H9 (cell line): Measurements from ENCODE around the gene DLG5. TPM values are rescaled to one million over a fixed set of nuclear protein-coding genes. Genes with fewer than 3 reads are reported as not detected.

Experiments
- DNase-seq: peaks from one replicate; pipeline ENCODE4 v3.0.0-alpha.2; 2017
- H2AFZ ChIP-seq: one replicate; pipeline ENCODE4 v1.6.1; 2013; ENCODE audit warnings: mild to moderate bottlenecking, low read length, control low read depth, moderate library complexity
- H2AK5ac ChIP-seq: 2 replicates; pipeline ENCODE4 v1.6.1; 2013; ENCODE audit warnings: low read length, control low read depth, mixed read lengths; ENCODE audit not compliant: insufficient read length
- H2BK120ac ChIP-seq: one replicate; pipeline ENCODE4 v1.6.1; 2013; ENCODE audit warnings: low read depth, mild to moderate bottlenecking, low read length, control low read depth, inconsistent platforms; ENCODE audit not compliant: poor library complexity, severe bottlenecking
- H2BK12ac ChIP-seq: 2 replicates; pipeline ENCODE4 v1.6.1; 2013; ENCODE audit warnings: low read length, control low read depth, mixed read lengths, low read depth; ENCODE audit not compliant: insufficient read length
- H2BK15ac ChIP-seq: 2 replicates; pipeline ENCODE4 v1.6.1; 2013; ENCODE audit warnings: low read depth, low read length, control low read depth
- H2BK20ac ChIP-seq: one replicate; pipeline ENCODE4 v1.6.1; 2013; ENCODE audit warnings: low read depth, mild to moderate bottlenecking, low read length, control low read depth, inconsistent platforms; ENCODE audit not compliant: poor library complexity, severe bottlenecking
- H2BK5ac ChIP-seq: 2 replicates; pipeline ENCODE4 v1.6.1; 2013; ENCODE audit warnings: low read length, control low read depth, mixed read lengths; ENCODE audit not compliant: insufficient read length
- H3K14ac ChIP-seq: 2 replicates; pipeline ENCODE4 v1.6.1; 2013; ENCODE audit warnings: low read length, control low read depth; ENCODE audit not compliant: insufficient read depth
- H3K18ac ChIP-seq: 2 replicates; pipeline ENCODE4 v1.6.1; 2013; ENCODE audit warnings: low read depth, mild to moderate bottlenecking, mixed read lengths, low read length, control low read depth; ENCODE audit not compliant: insufficient read length
- H3K23ac ChIP-seq: 2 replicates; pipeline ENCODE4 v1.6.1; 2013; ENCODE audit warnings: low read length, control low read depth, mixed read lengths, low read depth; ENCODE audit not compliant: insufficient read length
- H3K23me2 ChIP-seq: 2 replicates; pipeline ENCODE4 v1.6.1; 2013; ENCODE audit warnings: low read depth, mild to moderate bottlenecking, mixed read lengths, low read length, control low read depth; ENCODE audit not compliant: insufficient read length, poor library complexity, severe bottlenecking
- H3K27ac ChIP-seq: 2 replicates; pipeline ENCODE4 v1.5.1; 2013; ENCODE audit warnings: low read length, control low read depth, mixed read lengths, low read depth; ENCODE audit not compliant: insufficient read length
- H3K27me3 ChIP-seq: 2 replicates; pipeline ENCODE4 v1.6.1; 2013; ENCODE audit warnings: low read length, control low read depth, inconsistent platforms; ENCODE audit not compliant: insufficient read depth
- H3K4ac ChIP-seq: 2 replicates; pipeline ENCODE4 v1.6.1; 2013; ENCODE audit warnings: low read depth, mild to moderate bottlenecking, control low read depth, inconsistent platforms, low read length, moderate library complexity
- H3K4me1 ChIP-seq: 2 replicates; pipeline ENCODE4 v1.6.1; 2013; ENCODE audit warnings: low read length, control low read depth, inconsistent platforms; ENCODE audit not compliant: insufficient read depth
- H3K4me2 ChIP-seq: 2 replicates; pipeline ENCODE4 v1.6.1; 2013; ENCODE audit warnings: low read length, control low read depth, mixed read lengths; ENCODE audit not compliant: insufficient read length, insufficient read depth
- H3K56ac ChIP-seq: 2 replicates; pipeline ENCODE4 v1.6.1; 2013; ENCODE audit warnings: low read depth, mild to moderate bottlenecking, mixed read lengths, low read length, control low read depth; ENCODE audit not compliant: insufficient read length
- H3K79me1 ChIP-seq: 2 replicates; pipeline ENCODE4 v1.6.1; 2013; ENCODE audit warnings: low read depth, mild to moderate bottlenecking, moderate library complexity, low read length, control low read depth, inconsistent platforms; ENCODE audit not compliant: insufficient read depth, poor library complexity, severe bottlenecking
- H3K79me2 ChIP-seq: 2 replicates; pipeline ENCODE4 v1.6.1; 2013; ENCODE audit warnings: low read length, control low read depth, inconsistent platforms; ENCODE audit not compliant: insufficient read depth
- H3K9ac ChIP-seq: 2 replicates; pipeline ENCODE4 v1.6.1; 2013; ENCODE audit warnings: low read length, control low read depth, mixed read lengths; ENCODE audit not compliant: insufficient read length; ENCODE audit errors: extremely low read depth
- H3K9me3 ChIP-seq: one replicate; pipeline ENCODE4 v1.6.1; 2013; ENCODE audit warnings: low read depth, low read length, inconsistent platforms; ENCODE audit not compliant: control insufficient read depth
- H3T11ph ChIP-seq: one replicate; pipeline ENCODE4 v1.6.1; 2013; ENCODE audit warnings: mild to moderate bottlenecking, low read length, control low read depth, inconsistent platforms
- H4K20me1 ChIP-seq: one replicate; pipeline ENCODE4 v1.6.1; 2013; ENCODE audit not compliant: control insufficient read depth, insufficient read length, insufficient read depth
- H4K5ac ChIP-seq: 2 replicates; pipeline ENCODE4 v1.6.1; 2013; ENCODE audit warnings: low read depth, mild to moderate bottlenecking, mixed read lengths, low read length, control low read depth; ENCODE audit not compliant: insufficient read length
- H4K8ac ChIP-seq: replicated peaks from 2 replicates; pipeline ENCODE4 v1.6.1; 2013; ENCODE audit warnings: low read length, control low read depth, mixed read lengths, low read depth; ENCODE audit not compliant: insufficient read length
- H4K91ac ChIP-seq: 2 replicates; pipeline ENCODE4 v1.6.1; 2013; ENCODE audit warnings: low read depth, mild to moderate bottlenecking, moderate library complexity, mixed read lengths, low read length, control low read depth; ENCODE audit not compliant: insufficient read length
- H3K27ac Mint-ChIP-seq, 3 experiments: 2 replicates in 2 of 3; 3 replicates in 1 of 3; pipeline ENCODE4 v1.8.0; 2020 to 2021; ENCODE audit warnings: mixed read lengths in 3 of 3, mild to moderate bottlenecking in 1 of 3, moderate library complexity in 1 of 3
- H3K27me3 Mint-ChIP-seq: 2 replicates; pipeline ENCODE4 v1.8.0; 2021; ENCODE audit warnings: low read depth, mild to moderate bottlenecking, moderate library complexity, mixed read lengths
- H3K36me3 Mint-ChIP-seq, 3 experiments: 2 replicates in 2 of 3; 3 replicates in 1 of 3; pipeline ENCODE4 v1.8.0; 2020 to 2021; ENCODE audit warnings: low read depth in 3 of 3, mixed read lengths in 3 of 3; ENCODE audit not compliant: insufficient read depth in 1 of 3
- H3K4me1 Mint-ChIP-seq, 2 experiments: 2 replicates each; pipeline ENCODE4 v1.8.0; 2020; ENCODE audit warnings: mixed read lengths in 2 of 2
- H3K4me3 Mint-ChIP-seq, 2 experiments: 2 replicates in 1 of 2; 3 replicates in 1 of 2; pipeline ENCODE4 v1.8.0; 2020 to 2021; ENCODE audit warnings: mild to moderate bottlenecking in 2 of 2, mixed read lengths in 2 of 2, moderate library complexity in 1 of 2
- H3K9me3 Mint-ChIP-seq, 2 experiments: 2 replicates in 1 of 2; 3 replicates in 1 of 2; pipeline ENCODE4 v1.8.0; 2020; ENCODE audit warnings: mild to moderate bottlenecking in 2 of 2, mixed read lengths in 2 of 2, moderate library complexity in 1 of 2
- WGBS: extraction: QIAGEN DNeasy Blood & Tissue Kit; methylation state at CpG from one replicate; pipeline ENCODE4 v1.1.7; 2013; ENCODE audit warnings: missing lambda C conversion rate, low lambda C conversion rate, mixed read lengths; ENCODE audit not compliant: insufficient read length; ENCODE audit errors: extremely low coverage; 5-methylcytosine and 5-hydroxymethylcytosine counted together
- total RNA-seq: library from RNA; stranded (reverse); gene quantifications from 2 replicates; pipeline ENCODE4 v1.2.1, GENCODE V29; 2021
- TF ChIP-seq, protein P1 (sequence below): fragments of 200-600 bp; sonication (generic); conservative IDR thresholded peaks from 3 replicates; pipeline ENCODE4 v1.8.0; 2021; ENCODE audit warnings: antibody characterized with exemption, mild to moderate bottlenecking

The DLG5 gene
- total RNA-seq, 1 experiment from 2014 or later, result 67.4 TPM

DNA sequence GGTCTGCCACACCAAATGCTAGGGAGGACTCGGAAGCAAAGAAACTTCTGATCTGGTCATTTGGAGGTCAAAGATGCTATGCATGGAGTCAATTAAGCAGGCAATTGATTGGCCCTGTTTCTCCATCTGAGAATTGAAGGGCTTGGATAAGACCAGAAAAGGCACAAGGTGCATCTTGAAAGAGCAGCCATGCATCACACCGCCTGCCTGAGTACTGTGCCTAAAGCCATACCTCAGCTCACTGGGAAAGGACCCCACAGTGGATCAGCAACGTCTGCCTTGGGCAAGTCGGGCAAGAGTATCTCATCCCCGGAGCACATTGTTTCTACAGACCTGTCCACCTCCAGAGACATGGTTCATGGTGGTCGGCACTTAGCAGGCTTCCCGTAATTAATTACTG is 42.4 kb downstream of the DLG5 start:
- DNase-seq, result no peak
- no CpG with 5 or more reads among the region's 7 CpGs for WGBS
- no peaks in the 10 kb centered on the region for H3K9me3 Mint-ChIP-seq

More for the DNA sequence above, 42.4 kb downstream of the DLG5 start:
- H3K27me3 ChIP-seq, result no peaks in the 10 kb centered on the region
- H3K4me1 Mint-ChIP-seq, result peaks cover 74 to 82% of the 10 kb centered on the region in 2 experiments
- no peak overlapping the region for H2AK5ac ChIP-seq
- H3K9ac ChIP-seq, result no peak overlapping the region
- H2BK5ac ChIP-seq, result no peak overlapping the region
- H3K36me3 Mint-ChIP-seq, result peaks cover 3 to 20% (median 6%) of the 10 kb centered on the region in 3 experiments; a peak in 6 of 7 replicates
- no peak overlapping the region for H2BK120ac ChIP-seq
- no peaks in the 10 kb centered on the region for H3K23me2 ChIP-seq
- H4K5ac ChIP-seq, result no peak overlapping the region
- no peaks in the 10 kb centered on the region for H4K20me1 ChIP-seq
- no peak overlapping the region for H2BK12ac ChIP-seq
- no peak overlapping the region for H3K23ac ChIP-seq
- H3K4me2 ChIP-seq, result no peak overlapping the region
- no peak overlapping the region for H3K18ac ChIP-seq
- no peaks in the 10 kb centered on the region for H3K9me3 ChIP-seq
- H3K4ac ChIP-seq, result no peak overlapping the region
- H3K56ac ChIP-seq, result no peak overlapping the region
- no peak overlapping the region for H2BK15ac ChIP-seq
- H3K79me1 ChIP-seq, result no peaks in the 10 kb centered on the region
- no peak overlapping the region for H4K8ac ChIP-seq
- H3T11ph ChIP-seq, result no peak overlapping the region
- H3K4me1 ChIP-seq, result peaks cover 19% of the 10 kb centered on the region; the same call in 1 of the 2 replicates
- TF ChIP-seq, protein P1, sequence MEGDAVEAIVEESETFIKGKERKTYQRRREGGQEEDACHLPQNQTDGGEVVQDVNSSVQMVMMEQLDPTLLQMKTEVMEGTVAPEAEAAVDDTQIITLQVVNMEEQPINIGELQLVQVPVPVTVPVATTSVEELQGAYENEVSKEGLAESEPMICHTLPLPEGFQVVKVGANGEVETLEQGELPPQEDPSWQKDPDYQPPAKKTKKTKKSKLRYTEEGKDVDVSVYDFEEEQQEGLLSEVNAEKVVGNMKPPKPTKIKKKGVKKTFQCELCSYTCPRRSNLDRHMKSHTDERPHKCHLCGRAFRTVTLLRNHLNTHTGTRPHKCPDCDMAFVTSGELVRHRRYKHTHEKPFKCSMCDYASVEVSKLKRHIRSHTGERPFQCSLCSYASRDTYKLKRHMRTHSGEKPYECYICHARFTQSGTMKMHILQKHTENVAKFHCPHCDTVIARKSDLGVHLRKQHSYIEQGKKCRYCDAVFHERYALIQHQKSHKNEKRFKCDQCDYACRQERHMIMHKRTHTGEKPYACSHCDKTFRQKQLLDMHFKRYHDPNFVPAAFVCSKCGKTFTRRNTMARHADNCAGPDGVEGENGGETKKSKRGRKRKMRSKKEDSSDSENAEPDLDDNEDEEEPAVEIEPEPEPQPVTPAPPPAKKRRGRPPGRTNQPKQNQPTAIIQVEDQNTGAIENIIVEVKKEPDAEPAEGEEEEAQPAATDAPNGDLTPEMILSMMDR, result no peak
- no peak overlapping the region for H2AFZ ChIP-seq
- H3K14ac ChIP-seq, result no peak overlapping the region
- peak overlapping the region; percentile 36 to 44 (median 38); a peak in 4 of 7 replicates for H3K27ac Mint-ChIP-seq
- H4K91ac ChIP-seq, result no peak overlapping the region
- no peak overlapping the region for H3K27ac ChIP-seq
- peaks cover 14% of the 10 kb centered on the region; the same call in 1 of the 2 replicates for H3K79me2 ChIP-seq
- H3K27me3 Mint-ChIP-seq, result no peaks in the 10 kb centered on the region
- H3K4me3 Mint-ChIP-seq, result no peak overlapping the region
- no peak overlapping the region for H2BK20ac ChIP-seq
